SJCRH30 (cell line): ENCODE data around the gene DCAF10. TPM values are rescaled to one million over a fixed set of nuclear protein-coding genes. Genes with fewer than 3 reads are reported as not detected.

Source experiments
- DNase-seq, 2 experiments: peaks; one replicate each; pipeline ENCODE4 v3.0.0-alpha.2; 2015 to 2020
- H3K27ac ChIP-seq: fragments of 250-450 bp; sonication (Bioruptor Pico); 2 replicates; pipeline ENCODE4 v1.5.1; 2020; ENCODE audit warnings: mild to moderate bottlenecking, moderate library complexity
- H3K27me3 ChIP-seq: fragments of 250-450 bp; sonication (Bioruptor Pico); 2 replicates; pipeline ENCODE4 v1.5.1; 2020; ENCODE audit warnings: mild to moderate bottlenecking, moderate library complexity
- H3K36me3 ChIP-seq: fragments of 250-450 bp; sonication (Bioruptor Pico); 2 replicates; pipeline ENCODE4 v1.5.1; 2020; ENCODE audit warnings: mild to moderate bottlenecking, moderate library complexity
- H3K4me1 ChIP-seq: fragments of 250-450 bp; sonication (Bioruptor Pico); 2 replicates; pipeline ENCODE4 v1.5.1; 2020; ENCODE audit warnings: mild to moderate bottlenecking, moderate library complexity
- H3K4me3 ChIP-seq: fragments of 250-450 bp; sonication (Bioruptor Pico); 2 replicates; pipeline ENCODE4 v1.5.1; 2020; ENCODE audit warnings: mild to moderate bottlenecking, moderate library complexity
- H3K9me3 ChIP-seq: fragments of 250-450 bp; sonication (Bioruptor Pico); replicated peaks from 2 replicates; pipeline ENCODE4 v1.5.1; 2020; ENCODE audit warnings: mild to moderate bottlenecking, moderate library complexity
- total RNA-seq: library from RNA; depleted of rRNA; stranded (reverse); fragments of >200 nt; shearing (Covaris generic); gene quantifications from 2 replicates; pipeline ENCODE4 v1.2.3, GENCODE V29; 2014; rRNA removed

DCAF10 gene
- total RNA-seq, 1 experiment from 2014 or later: 15.7 TPM

DNA sequence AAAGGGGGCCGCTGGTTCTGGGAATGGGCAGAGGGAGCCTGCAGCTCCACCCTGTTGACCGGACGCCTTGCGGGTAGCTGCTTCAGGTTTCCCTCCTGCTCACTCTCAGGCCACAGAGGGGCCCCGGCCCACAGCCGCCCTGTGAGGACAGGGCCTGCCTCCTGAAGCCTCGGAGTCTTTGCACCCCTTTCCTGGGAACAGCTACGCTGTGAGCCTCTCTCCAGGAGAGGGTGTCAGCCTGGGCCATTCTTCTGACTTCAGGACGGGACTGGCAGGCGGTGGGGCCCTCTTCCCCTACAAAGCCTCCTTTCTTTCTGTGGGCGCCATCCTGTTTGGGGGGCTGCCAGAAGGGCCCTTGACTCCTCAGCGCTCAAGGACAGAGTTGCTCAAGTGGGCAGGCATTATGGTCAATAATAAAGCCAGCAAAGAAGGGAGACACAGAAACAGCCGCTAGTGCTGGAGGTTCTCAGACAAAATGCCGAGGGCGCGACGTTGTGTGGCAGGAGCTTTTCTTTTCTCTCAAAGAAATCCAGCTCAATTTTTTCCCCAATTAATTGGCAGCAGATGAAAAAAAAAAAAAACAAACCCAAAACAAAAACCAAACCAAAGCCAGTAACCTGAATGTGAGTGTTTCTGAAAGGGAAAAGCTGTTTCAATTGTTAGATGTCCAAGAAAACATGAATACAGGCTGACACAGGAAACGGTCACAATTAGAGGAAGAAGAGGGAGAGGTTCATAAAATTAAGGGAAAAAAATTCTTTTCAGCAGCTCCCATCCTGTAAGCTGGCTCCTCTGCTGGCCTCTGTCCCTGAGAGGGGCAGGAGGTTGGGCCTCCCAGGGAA is 116.1 kb downstream of the DCAF10 start:
- Histone ChIP-seq H3K36me3 (no peaks in the 10 kb centered on the region), H3K4me1 (peaks cover 1% of the 10 kb centered on the region; the same call in 1 of the 2 replicates), H3K27me3 (no peaks in the 10 kb centered on the region), H3K4me3 (no peak overlapping the region), H3K27ac (no peak overlapping the region), H3K9me3 (no peaks in the 10 kb centered on the region)
- DNase-seq: no peak

Other genes with a start within 250 kb of the DCAF10 start
- 31.3 and 32.2 TPM in 2 replicates for gene FBXO10, start 224.4 kb upstream of the DCAF10 start, total RNA-seq
- 396 and 418 TPM in 2 replicates for gene TOMM5, start 208.2 kb upstream of the DCAF10 start, total RNA-seq
- 6.5 and 6.6 TPM in 2 replicates for gene FRMPD1, start 149.8 kb upstream of the DCAF10 start, total RNA-seq
- gene TRMT10B, start 47.0 kb upstream of the DCAF10 start, total RNA-seq: 0.43 and 0.53 TPM in 2 replicates
- gene EXOSC3, start 15.7 kb upstream of the DCAF10 start, total RNA-seq: 78.4 and 82.2 TPM in 2 replicates
- 31.0 and 33.8 TPM in 2 replicates for gene SLC25A51, start 103.3 kb downstream of the DCAF10 start, total RNA-seq